Dendritic cell treated with granulocyte-macrophage colony-stimulating factor and Interleukin-4, amounts not matched to agents 40 ng/mL and 50 ng/mL, for 4 days (primary cell): Measurements from ENCODE around the gene TENT5C.

ENCODE experiments used
- H3K27ac Mint-ChIP-seq: one replicate; pipeline ENCODE4 v1.8.0; 2022; ENCODE audit warnings: mild to moderate bottlenecking, mixed read lengths
- H3K27me3 Mint-ChIP-seq: one replicate; pipeline ENCODE4 v1.8.0; 2022; ENCODE audit warnings: mild to moderate bottlenecking, mixed read lengths
- H3K36me3 Mint-ChIP-seq: one replicate; pipeline ENCODE4 v1.8.0; 2022; ENCODE audit warnings: low read depth, mixed read lengths
- H3K4me1 Mint-ChIP-seq: one replicate; pipeline ENCODE4 v1.8.0; 2022; ENCODE audit warnings: low read depth, mixed read lengths
- H3K4me3 Mint-ChIP-seq: one replicate; pipeline ENCODE4 v1.8.0; 2022; ENCODE audit warnings: mild to moderate bottlenecking, moderate library complexity, mixed read lengths
- H3K9me3 Mint-ChIP-seq: one replicate; pipeline ENCODE4 v1.8.0; 2022; ENCODE audit warnings: mixed read lengths
- intact Hi-C: fragments of 100-400 bp; cut with micrococcal nuclease; formaldehyde crosslinking; loops from one replicate; pipeline ENCODE4 v1.15.0; 2022

The TENT5C gene

GRCh38 chr1:117648015-117648414 is 42.2 kb downstream of the TENT5C start:
- intact Hi-C loops = no loop called here
- Mint-ChIP-seq H3K9me3 (no peaks in the 10 kb centered on the region), H3K36me3 (no peaks in the 10 kb centered on the region), H3K27me3 (peaks cover 6% of the 10 kb centered on the region), H3K27ac (no peak overlapping the region), H3K4me3 (no peak overlapping the region), H3K4me1 (no peaks in the 10 kb centered on the region)

GRCh38 chr1:117650840-117651568 is 45.2 kb downstream of the TENT5C start:
- intact Hi-C loops = no loop called here
- Mint-ChIP-seq H3K4me1 (peaks cover 6% of the 10 kb centered on the region), H3K27ac (no peak overlapping the region), H3K27me3 (peaks cover 4% of the 10 kb centered on the region), H3K36me3 (no peaks in the 10 kb centered on the region), H3K9me3 (no peaks in the 10 kb centered on the region), H3K4me3 (no peak overlapping the region)

DNA sequence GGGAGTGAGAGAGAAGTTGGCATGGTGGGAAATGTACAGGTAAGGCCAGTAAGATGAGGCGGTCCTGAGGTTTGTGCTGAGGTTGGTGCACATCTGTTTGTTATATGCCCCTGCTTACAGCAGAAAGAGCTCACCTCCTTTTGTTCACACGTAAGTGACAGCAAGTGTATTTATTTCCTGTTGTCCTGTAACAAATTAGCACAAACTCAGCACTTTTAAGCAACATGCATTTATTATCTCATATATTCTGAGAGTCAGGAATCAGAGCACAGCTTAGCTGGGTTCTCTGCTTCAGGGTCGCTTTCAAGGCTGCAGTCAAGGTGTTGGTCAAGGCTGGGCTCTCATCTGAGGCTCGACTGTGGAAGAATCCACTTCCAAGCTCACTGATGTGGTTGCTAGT is 45.8 kb downstream of the TENT5C start:
- Mint-ChIP-seq H3K27me3 (peaks cover 7% of the 10 kb centered on the region), H3K4me3 (no peak overlapping the region), H3K9me3 (no peaks in the 10 kb centered on the region), H3K4me1 (peaks cover 6% of the 10 kb centered on the region), H3K27ac (no peak overlapping the region), H3K36me3 (no peaks in the 10 kb centered on the region)
- intact Hi-C loops = no loop called here

DNA sequence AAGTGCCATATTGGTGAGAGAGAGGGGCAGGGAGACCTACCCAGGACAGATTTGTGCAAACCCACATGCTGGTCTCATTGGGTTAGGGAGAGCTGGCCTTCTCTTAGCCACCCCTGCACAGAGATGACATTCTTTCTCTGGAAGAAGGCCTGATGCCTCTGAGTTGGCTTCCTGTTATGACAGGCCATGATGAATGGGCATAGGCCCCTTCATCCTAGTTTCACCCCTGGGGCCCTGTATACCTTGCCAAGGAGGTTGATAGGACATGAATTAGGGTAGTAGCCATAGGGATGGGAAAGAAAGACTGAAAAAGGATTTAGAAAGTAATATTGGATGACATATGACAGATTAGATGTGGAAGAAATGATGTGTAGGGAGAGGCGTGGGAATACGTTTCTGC is 46.6 kb downstream of the TENT5C start:
- H3K4me1 Mint-ChIP-seq = peaks cover 6% of the 10 kb centered on the region
- H3K36me3 Mint-ChIP-seq = no peaks in the 10 kb centered on the region
- intact Hi-C loops = no loop called here
- H3K9me3 Mint-ChIP-seq = no peaks in the 10 kb centered on the region
- no peak overlapping the region for H3K27ac Mint-ChIP-seq
- H3K4me3 Mint-ChIP-seq = no peak overlapping the region
- H3K27me3 Mint-ChIP-seq = peaks cover 10% of the 10 kb centered on the region

GRCh38 chr1:117653195-117653594 is 47.3 kb downstream of the TENT5C start:
- Mint-ChIP-seq H3K27ac (no peak overlapping the region), H3K27me3 (peaks cover 10% of the 10 kb centered on the region), H3K36me3 (no peaks in the 10 kb centered on the region), H3K4me1 (peaks cover 6% of the 10 kb centered on the region), H3K9me3 (no peaks in the 10 kb centered on the region), H3K4me3 (no peak overlapping the region)
- intact Hi-C loops = no loop called here

DNA sequence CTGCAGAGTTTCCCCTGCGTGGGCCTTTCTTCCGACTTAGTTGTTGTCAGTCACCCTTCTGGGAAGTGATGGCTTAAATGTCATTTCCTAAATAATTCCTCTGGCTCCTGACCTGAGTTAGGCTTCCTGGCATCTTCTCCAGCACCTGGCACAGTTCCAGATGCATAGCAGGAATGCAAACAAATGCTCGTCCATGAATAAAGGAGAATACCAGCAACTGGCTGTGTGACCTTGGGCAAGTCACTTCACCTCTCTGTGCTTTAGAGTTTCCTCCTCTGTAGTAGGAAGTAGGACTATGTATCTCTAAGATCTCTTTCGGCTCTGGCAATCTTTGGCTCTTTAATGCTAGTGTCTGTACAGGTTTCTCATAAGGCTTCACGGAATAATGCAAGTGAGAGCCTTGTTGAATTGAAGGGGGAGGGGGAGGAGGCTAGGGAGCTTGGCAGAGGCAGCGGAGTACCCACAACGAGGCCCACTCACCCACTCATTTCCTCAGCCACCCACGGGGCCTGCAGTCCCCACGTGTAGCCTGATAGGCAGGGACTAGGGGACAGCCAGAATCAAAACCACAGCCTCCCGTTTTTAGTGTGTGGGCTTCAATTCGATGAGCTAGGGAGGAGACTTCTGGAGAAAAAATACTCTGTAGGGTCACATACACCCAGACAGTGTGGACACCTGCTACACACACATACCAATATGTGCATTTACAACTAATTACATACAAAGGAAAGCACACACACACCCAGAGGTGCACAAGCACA is 48.1 kb downstream of the TENT5C start:
- intact Hi-C loops = no loop called here
- Mint-ChIP-seq H3K27me3 (peaks cover 11% of the 10 kb centered on the region), H3K36me3 (no peaks in the 10 kb centered on the region), H3K27ac (no peak overlapping the region), H3K9me3 (no peaks in the 10 kb centered on the region), H3K4me3 (no peak overlapping the region), H3K4me1 (peaks cover 6% of the 10 kb centered on the region)

DNA sequence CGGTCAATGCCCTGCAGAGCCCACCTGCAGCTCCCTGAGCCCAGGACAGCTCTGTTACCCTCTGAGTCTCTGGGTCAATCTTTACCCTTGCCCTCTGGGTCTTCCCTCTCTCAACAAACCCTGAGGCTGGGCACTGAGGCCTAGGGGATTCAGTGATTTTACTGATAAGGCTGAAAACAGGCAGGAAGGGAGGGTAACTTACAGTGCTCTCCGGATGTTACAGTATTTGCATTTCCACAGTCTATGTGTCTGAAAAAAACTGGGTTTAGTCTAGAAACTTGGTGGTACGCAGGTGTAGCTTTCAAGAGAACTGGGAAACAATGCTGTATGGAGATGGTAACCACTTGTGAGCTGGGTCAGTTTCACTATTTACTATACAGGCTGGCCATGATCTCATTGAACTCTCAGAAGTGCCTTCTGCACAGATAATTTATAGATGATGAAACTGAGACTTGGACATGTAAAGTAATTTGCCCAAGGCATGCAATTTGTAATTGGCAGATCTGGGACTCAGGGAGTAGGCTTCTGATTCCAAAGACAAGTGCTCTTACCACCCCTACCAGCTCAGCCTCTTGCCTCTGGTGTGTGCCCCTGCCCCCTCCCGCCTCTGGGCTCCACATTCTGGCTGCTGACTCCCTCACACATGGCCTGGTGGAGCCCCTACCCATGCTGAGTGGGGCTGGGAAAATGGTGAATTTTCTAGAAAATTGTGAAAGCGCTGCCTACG is 48.8 kb downstream of the TENT5C start:
- no peak overlapping the region for H3K4me3 Mint-ChIP-seq
- H3K9me3 Mint-ChIP-seq = no peaks in the 10 kb centered on the region
- intact Hi-C loops = no loop called here
- H3K36me3 Mint-ChIP-seq = no peaks in the 10 kb centered on the region
- no peak overlapping the region for H3K27ac Mint-ChIP-seq
- peaks cover 6% of the 10 kb centered on the region for H3K4me1 Mint-ChIP-seq
- H3K27me3 Mint-ChIP-seq = peaks cover 11% of the 10 kb centered on the region

- no peak overlapping the region for H3K4me3 Mint-ChIP-seq
- H3K27me3 Mint-ChIP-seq = peaks cover 11% of the 10 kb centered on the region
- no peaks in the 10 kb centered on the region for H3K9me3 Mint-ChIP-seq
- H3K27ac Mint-ChIP-seq = no peak overlapping the region
- H3K4me1 Mint-ChIP-seq = peaks cover 6% of the 10 kb centered on the region
- intact Hi-C loops = no loop called here
- H3K36me3 Mint-ChIP-seq = no peaks in the 10 kb centered on the region
These were observed 49.4 kb downstream of the TENT5C start for GRCh38 chr1:117655220-117655577.

GRCh38 chr1:117656202-117656641 is 50.4 kb downstream of the TENT5C start:
- Mint-ChIP-seq H3K27ac (no peak overlapping the region), H3K4me1 (peaks cover 6% of the 10 kb centered on the region), H3K27me3 (peaks cover 11% of the 10 kb centered on the region), H3K9me3 (no peaks in the 10 kb centered on the region), H3K36me3 (no peaks in the 10 kb centered on the region), H3K4me3 (no peak overlapping the region)
- intact Hi-C loops = no loop called here

GRCh38 chr1:117657031-117657430 is 51.2 kb downstream of the TENT5C start:
- peaks cover 6% of the 10 kb centered on the region for H3K4me1 Mint-ChIP-seq
- H3K27me3 Mint-ChIP-seq = peaks cover 11% of the 10 kb centered on the region
- no peak overlapping the region for H3K27ac Mint-ChIP-seq
- H3K4me3 Mint-ChIP-seq = no peak overlapping the region
- intact Hi-C loops = no loop called here
- no peaks in the 10 kb centered on the region for H3K36me3 Mint-ChIP-seq
- H3K9me3 Mint-ChIP-seq = no peaks in the 10 kb centered on the region

GRCh38 chr1:117657949-117658660 is 52.3 kb downstream of the TENT5C start:
- intact Hi-C loops = no loop called here
- no peak overlapping the region for H3K27ac Mint-ChIP-seq
- H3K9me3 Mint-ChIP-seq = no peaks in the 10 kb centered on the region
- H3K4me3 Mint-ChIP-seq = no peak overlapping the region
- peaks cover 6% of the 10 kb centered on the region for H3K4me1 Mint-ChIP-seq
- H3K36me3 Mint-ChIP-seq = no peaks in the 10 kb centered on the region
- H3K27me3 Mint-ChIP-seq = peaks cover 9% of the 10 kb centered on the region

- no peaks in the 10 kb centered on the region for H3K9me3 Mint-ChIP-seq
- H3K36me3 Mint-ChIP-seq = no peaks in the 10 kb centered on the region
- intact Hi-C loops = no loop called here
- no peak overlapping the region for H3K4me3 Mint-ChIP-seq
- H3K4me1 Mint-ChIP-seq = peaks cover 4% of the 10 kb centered on the region
- H3K27ac Mint-ChIP-seq = no peak overlapping the region
- H3K27me3 Mint-ChIP-seq = peaks cover 9% of the 10 kb centered on the region
These were observed 52.8 kb downstream of the TENT5C start for GRCh38 chr1:117658676-117659075.

DNA sequence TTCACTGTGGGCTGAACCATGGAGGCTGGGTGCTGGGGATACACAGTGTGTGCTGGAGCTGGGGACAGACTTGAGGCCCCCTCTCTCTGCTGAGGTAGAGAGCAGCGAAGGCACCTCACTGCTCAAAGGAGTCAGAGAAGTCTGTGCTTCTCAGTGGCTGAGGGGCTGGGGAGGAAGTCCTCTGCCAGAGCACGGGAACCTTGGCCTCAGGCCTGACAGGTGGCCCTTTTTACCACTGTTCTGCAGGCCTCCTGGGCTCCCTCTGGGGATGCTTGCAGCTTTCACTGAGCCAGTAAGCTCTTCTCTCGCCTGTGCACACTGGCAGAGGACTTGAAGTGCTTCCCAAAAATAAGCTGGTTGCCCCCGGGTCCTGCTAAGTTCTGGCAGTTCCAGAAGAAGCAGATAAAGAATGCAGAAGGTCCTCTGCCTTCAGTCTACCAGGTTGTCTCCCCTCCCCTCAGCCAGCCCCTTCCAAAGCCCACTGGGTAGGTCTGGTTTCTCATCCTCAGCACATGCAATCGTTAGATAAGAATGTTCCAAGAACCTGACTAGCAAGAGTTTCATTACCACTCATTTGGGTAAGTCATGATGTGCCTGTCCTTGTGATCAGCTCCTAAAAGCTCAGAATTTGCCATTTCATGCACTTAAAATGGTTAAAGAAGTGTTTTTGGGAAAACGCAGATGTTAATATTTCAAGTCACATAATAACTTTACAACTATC is 53.9 kb downstream of the TENT5C start:
- Mint-ChIP-seq H3K27me3 (peaks cover 9% of the 10 kb centered on the region), H3K27ac (no peak overlapping the region), H3K9me3 (no peaks in the 10 kb centered on the region), H3K36me3 (no peaks in the 10 kb centered on the region), H3K4me3 (no peak overlapping the region), H3K4me1 (no peaks in the 10 kb centered on the region)
- intact Hi-C loops = no loop called here
